Stimulated activated CD8-positive, alpha-beta memory T cell treated with anti-CD3 and anti-CD28 coated beads, Interleukin-4, amount 100 ng/mL, for 48 hours (primary cell): Measurements from ENCODE around the gene APOL3.
"Not testable (repeated sequence)": the region's sequence is repeated elsewhere in the genome, so short reads cannot be mapped to it uniquely, and the experiment has no call there.

ENCODE experiments used
- DNase-seq: peaks from one replicate; pipeline ENCODE4 v3.0.0-alpha.2; 2020

The APOL3 gene

DNA sequence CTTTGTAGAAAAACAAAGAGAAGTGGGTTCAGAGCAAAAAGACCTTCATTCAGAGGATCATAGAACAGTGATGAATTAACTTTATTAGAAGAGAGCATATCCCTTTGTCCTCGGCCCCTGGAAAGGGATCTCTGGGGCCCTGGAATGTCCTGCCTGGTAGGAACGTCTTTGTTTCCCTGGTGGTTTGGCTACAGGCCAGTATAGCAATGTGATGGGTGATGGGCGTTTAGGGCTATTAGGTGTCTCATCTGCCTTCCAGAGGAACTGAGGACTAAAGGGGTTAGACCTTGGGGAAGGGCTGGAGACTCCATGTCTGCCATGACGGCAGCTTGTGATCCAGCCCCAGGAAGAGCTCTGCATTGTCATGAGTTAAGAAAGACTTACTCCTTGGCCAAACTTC lies 32.0 kb upstream of the APOL3 start:
- DNase-seq = no peak

DNA sequence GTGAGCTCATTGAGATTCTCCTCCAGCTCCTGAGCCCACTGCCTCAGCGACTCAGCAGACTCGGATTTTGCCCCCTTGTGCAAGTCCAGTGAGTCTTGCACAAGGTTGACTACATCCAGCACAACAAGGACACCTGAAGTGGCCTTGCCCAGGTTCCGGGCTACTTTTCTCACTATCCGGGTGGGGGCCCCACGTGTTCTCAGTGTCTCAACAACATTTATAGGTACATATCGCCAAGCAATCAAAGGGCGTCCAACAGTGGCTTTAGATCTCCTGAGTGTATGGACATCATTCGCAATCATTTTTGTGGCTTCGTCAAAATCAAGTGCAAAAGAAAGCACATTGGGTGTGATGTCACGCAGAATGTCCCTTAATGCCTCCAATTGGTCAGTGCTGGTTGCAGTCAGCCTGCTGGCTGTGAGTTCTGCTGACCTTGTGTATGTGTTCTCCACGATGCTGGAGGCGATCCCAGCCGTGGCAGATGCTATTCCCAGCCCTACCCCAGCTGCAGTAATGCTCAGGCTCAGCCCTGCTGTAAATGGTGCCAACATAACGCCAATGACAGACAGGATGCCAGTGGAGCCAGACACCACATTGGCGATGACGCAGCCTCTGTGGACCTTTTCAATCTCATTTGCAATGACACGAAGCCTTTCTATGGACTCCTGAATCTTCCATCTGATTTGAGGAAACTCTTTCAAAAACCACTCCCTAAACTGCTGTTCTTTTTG lies 30.7 kb upstream of the APOL3 start:
- DNase-seq = no peak

DNA sequence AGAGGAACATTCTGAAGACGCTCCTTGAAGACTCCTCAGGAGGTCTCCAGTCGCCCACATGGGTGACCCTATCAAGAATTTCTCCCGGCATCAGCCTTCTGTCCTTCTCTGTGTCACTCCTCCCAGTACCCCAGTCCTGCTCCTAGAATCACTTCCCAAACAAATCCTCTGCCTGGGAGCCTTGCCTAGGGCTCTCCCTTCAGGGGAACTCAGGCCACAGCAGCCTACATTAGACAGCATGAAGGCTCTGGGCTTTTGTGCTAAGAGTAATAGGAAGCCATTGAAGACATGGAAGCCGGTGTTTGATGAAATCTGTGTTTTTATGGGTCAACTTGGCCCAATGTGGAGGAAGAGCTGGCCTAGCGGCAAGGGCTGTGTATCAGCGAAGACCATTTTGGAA lies 27.3 kb upstream of the APOL3 start:
- not testable (repeated sequence) for DNase-seq

DNA sequence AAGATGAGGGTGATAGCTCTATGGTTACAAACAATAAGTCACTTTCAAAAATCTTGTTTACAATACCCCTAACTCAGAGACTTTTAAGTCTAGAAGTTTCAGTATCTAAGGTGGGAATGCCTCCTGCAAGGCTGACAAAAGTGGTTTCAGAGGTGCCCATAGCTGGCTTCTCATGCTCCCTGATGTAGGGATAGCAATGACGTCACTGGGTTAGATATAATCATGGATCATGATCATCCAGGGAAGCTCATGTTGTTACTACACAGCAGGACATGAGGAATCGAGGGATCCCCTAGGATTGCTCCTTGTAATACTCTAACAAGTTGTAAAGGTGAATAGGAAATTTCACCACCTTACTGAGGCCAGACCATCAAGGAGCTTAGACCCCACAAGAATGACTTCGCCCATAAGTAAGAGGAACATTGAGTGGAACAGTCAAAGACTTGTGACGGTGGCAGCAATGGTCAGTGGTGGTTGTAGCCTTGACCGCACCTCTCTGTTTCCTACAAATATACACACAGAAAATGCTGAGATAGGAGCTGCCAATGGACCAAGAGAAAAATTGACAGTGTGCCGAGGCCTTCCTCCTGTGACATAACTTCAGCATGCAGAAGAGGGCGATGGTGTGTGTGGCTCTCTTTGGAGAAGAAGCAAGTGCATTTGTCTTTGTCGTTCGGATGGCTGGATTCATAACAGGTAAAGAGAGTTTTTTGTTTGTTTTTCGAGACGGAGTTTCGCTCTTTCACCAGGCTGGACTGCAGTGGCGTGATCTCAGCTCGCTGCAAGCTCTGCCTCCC lies 25.5 kb upstream of the APOL3 start:
- DNase-seq = no peak

DNA sequence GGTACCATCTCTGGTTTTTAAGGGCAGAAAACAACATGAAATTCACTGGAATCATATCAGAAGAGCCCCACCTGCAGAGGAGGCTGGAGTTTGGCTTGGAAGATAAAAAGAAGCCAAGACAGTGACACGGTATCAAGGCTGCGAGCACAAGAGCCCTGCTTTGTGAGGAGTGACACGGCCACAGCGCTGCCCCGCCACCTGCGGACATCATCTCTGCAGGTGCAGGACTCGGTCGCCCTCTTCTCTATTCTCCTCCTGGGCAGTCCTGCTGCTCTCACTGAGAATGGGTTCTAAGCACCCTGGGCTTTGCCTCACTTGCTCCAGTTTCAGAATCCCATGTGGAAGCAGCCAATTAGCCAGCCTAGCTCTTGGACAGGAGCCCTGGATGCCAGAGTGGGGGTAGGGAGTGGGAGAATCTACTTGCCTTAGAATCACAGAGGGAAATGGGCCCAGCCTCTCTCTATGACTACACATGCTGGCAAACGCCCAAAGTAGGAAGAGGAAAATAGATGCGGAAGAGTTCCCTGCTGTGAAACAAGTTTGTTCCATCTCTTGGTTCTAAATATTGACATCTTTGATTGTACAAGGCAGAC lies 24.0 kb upstream of the APOL3 start:
- no peak for DNase-seq

DNA sequence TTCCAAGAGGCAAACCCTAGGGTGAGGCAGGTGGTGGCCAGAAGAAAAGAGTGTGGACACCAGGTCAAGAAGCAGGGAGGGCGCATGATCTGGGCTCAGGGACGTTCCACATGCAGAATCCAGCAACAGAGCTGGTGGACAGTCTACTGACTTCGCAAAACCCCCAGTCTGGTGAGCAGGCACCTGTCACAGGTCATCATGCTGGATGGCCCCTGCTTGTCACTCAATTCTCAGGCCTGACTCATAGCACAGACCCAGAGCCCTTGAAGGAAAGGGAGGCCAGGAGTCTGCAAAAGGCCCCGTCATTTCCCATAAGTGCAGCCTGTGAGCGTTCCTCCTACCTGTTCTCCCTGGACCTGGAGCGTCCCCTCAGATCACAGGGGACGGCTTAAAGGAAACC lies 22.9 kb upstream of the APOL3 start:
- no peak for DNase-seq

DNA sequence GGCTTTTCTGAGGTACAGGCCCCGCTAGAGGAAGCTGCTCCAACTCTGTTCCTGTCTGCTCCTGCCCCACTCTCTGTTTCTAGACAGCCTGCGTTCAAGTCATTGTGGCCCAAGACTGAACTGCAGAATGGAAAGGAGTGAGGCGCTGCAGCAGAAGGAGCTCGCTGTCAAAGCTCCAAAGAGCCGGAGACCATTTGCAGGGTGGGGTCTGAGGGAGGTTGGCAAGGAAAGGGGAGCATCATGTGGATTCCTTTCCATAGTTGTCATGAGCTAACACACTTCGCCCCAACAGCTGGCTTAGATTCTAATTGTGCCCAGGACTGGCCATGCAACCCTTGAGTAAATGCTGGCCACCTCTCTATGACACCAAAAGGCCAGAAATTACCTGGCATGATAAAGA lies 22.3 kb upstream of the APOL3 start:
- no peak for DNase-seq

DNA sequence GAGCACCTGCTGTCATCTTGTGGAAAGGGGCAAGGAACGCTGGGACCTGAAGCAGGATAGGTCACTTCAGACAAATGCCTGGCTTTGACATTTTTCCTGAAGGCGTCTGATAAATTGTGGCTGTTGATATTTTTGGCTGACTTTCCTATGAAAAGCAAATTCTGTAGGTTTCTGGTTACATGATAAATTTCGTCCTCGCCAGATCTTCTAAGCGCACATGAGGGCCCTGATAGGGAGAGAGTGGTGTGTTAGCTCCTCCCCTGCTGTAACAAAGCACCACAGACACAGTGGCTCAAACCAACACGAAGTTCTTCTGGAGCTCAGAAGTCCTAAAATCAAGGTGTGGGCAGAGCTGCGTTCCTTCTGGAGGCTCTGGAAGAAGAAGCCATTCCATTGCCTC lies 21.5 kb upstream of the APOL3 start:
- DNase-seq = no peak

DNA sequence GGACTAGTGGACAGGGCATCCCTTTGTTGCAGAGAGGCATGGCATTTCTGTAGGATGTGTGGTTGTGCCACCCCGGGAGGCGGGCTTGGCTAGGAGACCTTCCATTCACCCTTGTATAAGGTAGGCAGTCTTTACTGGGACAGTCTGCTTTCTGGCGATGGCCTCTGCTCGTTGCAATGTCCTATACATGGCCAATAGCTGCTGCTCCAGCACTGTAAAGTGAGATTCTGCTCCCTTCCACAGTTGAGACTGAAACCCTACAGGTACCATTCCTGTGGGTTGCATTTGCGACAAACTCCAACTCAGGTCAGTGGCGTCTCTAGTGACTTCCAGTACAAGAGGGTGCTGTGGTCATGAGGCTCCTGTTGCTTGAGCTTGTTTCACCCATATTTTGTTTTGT lies 20.4 kb upstream of the APOL3 start:
- no peak for DNase-seq

DNA sequence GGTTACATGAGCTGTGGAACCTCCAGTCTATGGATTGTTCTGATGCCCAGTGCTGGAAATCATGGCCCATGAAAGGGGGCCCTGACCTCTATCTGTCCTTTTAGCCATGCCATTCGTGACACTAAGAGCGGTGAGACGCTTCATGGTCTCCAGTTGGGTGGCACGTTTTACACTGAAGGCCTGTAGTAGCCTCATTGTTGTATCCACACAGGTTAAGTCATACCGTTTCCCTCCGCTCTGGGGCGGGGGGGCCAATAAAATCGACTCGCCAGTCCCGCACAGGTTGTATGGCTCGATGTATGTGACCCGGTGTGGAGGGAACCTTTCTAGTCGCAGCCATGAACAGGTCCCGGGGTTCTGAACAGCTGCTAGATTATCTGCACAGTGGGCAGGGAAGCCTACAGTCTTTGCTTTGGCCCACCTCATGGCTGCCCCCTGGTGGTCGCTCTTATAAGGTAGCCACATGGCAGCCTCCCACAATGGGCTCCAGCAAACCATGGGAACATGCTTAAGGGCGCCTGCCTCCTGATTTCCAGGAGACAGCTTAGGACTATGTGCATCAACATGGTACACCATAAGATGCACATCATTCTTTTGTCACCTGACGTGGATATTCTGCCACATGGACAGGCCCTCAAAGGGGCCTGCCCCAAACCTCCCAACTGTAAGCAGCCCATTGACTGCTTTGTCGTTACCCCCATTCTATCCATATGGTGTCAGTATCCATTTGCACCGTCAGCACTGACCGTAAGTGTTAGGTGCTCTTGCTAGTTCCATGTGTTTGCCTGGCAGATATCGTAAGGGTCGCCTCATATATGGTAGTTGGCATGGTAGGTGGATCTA lies 19.7 kb upstream of the APOL3 start:
- peak; percentile 95 for DNase-seq

DNA sequence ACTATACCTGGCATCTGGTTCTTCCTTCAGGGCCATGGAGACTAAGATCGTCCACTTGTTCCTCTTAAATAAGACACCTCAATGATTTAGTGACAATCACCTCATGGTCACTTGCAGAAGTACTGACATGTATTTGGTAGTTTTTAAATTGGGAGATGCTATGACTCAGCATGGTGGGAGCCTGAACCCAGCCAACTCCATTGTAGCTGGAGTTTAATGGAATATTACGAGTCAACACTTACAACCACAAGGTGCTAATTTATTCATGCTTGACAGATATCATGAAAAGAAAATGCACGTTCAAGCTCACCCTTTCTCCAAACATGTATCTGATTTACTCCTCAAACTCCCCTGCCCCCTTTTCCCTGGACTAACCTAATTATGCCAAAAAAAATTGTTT lies 16.6 kb upstream of the APOL3 start:
- DNase-seq = no peak

DNA sequence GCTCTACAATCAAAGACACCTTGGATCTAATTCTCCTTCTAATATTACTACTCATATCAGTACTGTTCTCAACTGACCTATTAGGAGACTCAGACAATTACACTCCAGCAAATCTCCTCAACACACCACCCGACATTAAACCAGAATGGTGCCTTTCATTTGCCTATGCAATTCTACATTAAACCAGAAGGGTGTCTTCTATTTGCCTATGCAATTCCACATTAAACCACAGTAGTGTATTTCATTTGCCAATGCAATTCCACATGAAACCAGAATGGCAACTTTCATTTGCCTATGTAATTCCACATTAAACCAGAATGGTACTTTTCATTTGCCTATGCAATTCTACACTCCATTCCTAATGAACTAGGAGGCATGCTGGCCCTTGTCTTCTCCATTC lies 15.3 kb upstream of the APOL3 start:
- DNase-seq = no peak

DNA sequence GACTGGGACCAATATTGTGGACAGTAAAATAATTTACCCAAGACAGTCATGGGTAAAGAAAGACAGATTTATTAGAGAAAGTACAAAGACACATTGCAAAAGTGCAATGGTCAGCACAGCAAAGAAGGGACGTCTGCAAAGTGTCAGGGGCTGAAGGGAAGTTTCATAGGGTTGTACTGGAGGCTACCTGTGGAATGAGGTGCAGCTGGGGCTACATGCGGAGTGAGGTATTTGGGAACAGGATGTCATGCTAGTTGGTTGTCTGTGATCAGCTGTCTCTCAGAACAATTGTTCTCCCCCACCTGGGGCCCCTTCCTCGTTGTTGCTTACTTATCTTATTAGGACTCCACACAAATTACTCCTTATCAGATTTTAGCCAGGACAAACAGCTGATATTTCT lies 11.4 kb upstream of the APOL3 start:
- DNase-seq = no peak

DNA sequence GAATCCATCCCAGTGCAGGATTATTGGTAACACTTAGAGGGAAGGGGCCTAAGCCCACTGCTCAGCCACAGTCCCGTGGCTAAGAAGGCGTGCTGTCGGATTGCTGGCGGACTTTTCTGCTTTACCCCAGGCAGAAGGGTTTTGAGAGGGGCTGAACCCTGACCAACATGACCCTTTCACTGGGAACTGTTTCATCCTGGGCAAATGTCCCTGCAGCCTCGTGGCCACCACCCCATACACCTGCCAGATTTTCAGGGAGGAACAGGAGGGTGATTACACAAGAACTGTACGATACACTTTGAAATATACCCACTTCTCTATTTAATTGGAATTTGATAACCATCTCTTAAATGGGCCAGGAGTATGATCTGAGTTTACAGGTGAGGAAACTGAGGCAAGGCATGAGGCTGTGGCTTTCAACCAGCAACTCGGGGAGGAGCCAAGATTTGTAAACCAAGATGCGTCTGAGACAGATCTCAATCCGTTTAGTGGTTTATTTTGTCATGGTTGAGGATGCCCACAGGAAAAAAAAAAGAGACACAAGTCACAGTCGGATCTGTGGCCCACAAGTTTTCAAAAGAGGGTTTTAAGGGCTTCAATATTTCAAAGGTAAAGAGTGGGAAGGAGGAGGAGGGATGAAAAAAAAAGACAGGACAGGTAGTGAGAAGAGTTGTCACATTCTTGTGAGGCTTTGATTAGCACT lies 6.1 kb upstream of the APOL3 start:
- DNase-seq = no peak

DNA sequence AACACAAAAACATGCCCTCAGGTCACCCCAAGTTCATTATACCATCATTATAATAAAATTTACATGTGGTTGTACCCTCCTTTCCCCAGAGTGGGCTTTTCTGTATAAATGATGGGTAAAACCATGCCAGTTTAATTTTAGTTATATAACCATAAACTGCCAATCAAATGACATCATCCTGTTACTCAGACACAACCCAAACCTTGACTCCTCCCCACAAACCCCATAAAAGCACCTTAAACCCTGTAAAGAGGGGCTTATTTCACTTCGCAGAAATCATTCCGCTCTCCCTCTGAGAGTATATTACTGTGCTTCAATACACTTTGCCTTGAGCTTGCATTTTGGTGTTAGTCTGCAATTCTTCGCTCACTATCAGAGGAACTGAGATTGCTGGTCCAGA lies 5.5 kb upstream of the APOL3 start:
- DNase-seq = no peak

DNA sequence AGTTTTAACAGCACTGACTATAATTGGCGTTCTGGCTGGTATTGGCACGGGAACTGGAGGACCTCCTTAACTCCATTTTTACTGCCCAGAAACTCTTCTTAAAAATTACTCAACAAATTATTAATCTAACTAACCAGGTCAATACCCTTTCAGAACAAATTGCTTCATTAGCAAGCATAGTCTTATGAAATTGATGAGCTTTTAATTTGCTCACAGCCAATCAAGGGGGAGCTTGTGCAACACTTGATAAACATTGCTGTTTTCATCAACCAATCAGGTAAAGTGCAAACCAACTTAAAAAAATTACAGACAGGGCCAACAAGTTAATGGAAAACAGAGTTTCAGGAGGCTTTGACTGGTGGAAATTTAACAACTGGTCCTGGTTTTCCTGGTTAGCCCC lies 4.6 kb upstream of the APOL3 start:
- DNase-seq = no peak

DNA sequence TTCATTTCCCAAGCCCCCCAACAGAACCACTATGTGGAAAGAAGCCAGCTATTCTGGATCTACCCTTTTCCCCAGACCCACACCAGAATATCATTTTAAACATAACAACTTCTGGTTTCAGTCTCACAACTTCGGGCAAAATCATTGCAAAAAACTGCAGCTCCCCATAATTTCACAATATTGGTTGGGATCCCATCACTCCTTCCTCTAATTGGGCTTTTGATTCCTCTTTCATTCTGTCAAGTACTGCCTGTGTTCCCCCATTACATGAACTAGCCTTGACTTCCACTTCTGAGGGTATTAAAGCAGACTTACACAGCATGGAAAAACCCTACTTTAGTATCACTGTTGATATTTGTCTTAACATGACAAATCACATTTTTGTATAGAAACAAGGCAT lies 4.1 kb upstream of the APOL3 start:
- no peak for DNase-seq

DNA sequence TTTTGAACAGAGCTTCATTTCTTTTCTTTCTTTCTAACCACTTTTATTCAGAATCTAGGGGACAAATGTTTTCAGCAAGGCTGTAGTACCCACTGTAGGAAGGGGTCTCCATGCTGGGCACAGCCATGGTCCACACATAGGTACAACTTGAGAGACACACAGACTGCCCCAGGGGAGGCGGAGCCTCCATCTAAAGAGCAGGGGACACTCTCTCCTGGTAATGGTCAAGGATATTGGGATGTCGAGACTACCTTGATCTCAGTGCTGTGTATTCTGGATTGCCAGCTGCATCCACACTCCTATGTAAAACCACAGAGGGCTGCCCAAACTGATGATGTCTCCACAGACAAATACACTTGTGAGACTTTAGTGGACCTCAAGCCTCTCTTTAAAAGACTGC lies 2.9 kb upstream of the APOL3 start:
- no peak for DNase-seq

DNA sequence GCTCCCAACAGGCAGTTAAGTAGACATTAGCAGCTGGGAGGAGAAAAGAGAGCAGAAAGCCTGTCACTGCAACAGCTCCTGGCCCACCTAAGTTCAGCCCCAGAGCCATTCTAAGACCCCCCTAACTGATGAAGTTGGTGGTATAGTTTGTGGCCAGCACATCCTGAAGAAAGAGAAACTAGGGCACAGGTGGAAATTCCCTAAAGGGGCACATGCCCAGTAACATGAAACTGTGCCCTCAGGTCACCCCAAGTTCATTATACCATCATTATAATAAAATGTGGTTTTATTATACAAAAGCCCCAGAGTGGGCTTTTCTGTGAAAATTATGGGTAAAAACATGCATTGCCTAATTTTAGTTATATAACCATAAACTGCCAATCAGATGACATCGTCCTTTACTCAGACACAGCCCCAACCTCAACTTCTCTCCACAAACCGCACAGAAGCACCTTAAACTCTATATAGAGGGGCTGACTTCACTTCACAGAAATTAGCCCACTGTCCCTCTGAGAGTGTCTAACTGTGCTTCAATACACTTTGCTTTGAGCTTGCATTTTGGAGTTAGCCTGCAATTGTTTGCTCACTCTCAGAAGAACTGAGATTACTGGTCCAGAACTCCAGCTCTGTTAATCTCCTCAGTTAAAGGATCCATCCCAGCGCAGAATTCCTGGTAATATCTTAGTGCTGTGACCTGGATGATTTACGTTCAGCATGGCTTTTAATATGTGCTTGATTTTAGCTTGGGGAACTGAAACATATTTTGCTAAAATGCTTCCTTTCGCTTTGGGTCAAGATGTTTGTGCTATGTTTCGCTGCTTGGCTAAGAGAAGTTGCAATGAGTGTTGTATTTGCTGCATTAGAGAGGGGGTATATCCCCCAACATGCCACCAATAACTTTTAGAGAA lies 1.8 kb upstream of the APOL3 start:
- no peak for DNase-seq

DNA sequence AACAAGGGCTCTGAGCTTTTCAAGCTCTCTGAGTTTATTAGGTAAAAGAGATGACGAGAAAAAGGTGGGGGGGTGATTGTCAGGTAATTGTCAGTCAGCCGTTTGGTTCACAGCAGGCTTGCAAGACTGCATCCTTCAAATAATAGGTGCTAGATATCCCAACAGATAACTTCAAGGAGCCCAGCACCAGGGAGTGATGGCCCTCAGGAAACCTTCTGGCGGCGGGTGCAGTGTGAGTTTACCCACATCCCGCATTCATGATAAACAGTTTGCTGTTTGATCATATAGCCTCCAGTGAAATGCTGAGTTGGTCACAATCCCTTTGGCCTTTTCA lies 1.2 kb upstream of the APOL3 start:
- DNase-seq = not testable (repeated sequence)

DNA sequence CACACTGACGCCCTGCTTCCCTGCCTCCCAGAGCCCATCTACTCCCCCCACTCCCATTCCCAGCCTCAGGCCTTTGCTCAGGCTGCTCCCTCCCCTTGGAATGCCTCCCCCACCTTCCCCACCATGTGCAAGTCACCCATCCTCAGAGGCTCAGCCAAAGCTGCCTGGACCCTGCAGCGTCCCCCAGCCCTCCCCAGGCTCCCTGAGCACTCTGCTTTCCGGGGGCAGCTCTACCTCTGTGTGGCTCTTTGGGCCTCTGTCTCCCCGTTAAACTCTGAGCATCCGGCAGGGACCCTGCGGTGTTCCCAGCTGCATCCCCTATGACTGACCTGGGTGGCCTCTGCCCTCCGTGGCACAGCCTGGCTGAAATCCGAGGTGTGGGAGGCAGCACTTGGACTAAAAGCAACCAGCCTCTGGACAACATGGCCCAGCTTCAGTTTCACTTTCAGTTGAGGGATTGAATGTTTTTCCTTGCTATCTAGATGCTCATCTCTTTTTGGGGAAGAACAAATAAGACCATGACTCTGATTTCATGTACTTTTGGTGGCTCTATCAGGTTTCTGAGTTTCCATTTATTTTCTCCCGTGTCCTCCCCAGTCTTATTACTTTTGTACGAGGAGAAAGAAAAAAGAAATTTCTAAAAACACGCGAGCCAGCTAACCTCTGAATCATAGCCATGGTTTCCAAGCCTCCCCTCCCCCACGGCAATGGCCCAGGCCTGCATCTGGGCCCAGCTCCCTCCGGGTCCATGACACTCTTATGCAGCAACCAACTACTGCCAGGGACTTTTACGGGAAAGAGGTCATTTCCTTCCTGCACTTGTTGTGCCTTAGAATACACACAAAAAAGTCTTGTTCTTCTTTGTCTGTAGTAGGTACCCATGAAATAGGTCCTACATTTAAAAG lies 3.8 kb downstream of the APOL3 start:
- peak; percentile 87 for DNase-seq
